Measurements from ENCODE around the gene CIART. TPM values are rescaled to one million over a fixed set of nuclear protein-coding genes. Genes with fewer than 3 reads are reported as not detected.

Gene CIART
- total RNA-seq, 2 experiments from 2014 or later, result 3.6 to 5.1 TPM

DNA sequence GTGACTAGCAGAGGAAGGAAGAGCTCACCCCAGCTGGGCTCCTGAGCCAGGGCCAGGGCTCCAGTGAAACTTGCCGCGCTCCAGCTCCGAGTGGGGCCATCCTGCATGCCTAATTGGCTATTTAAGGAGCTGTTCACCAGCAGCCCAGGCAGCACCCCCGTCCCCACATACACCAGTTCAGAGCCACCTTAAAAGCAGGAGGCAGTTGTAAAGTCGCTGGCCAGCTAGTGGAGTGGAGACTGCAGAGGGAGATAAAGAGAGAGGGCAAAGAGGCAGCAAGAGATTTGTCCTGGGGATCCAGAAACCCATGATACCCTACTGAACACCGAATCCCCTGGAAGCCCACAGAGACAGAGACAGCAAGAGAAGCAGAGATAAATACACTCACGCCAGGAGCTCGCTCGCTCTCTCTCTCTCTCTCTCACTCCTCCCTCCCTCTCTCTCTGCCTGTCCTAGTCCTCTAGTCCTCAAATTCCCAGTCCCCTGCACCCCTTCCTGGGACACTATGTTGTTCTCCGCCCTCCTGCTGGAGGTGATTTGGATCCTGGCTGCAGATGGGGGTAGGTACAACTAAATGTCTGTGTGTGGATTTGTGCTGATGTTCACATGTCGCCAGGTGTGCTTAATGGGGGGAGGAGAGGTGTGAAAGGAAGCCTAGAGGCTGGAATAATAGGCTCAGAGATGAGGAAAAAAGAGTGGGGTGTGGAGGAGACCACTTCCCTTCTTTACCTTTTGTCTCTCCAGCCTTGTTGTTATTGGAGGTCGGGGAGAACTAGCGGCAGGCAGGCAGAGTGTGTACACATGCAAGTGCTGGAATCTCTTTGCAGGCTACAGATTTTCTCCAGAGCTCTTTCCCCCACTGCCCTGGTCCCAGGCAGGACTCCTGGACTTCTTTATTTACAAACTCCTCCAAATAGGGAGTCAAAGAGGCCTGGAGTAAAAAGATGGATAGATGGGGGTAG, 24.4 kb upstream of the CIART start, which contains the start of gene CA14:
TSS of gene CA14 (plus strand) at position 151 of the 962 bp plus-strand sequence. CDS start at position 506, 355 bp downstream.
- no peak for TF ChIP-seq CTCF (IDR thresholded peaks at IDR 0.05)
- DNase-seq (no peak), ATAC-seq (no peak)
- no peaks in the 10 kb centered on the region for H3K9me3 Mint-ChIP-seq
- no peaks in the 10 kb centered on the region for H3K36me3 Mint-ChIP-seq (ENCODE audit: low read depth)
- H3K4me3 Mint-ChIP-seq, result no peak within 1 kb of the TSS
- ChIA-PET POLR2A (interaction anchor here (0.9 to 1.8 kb wide), 4 partner anchors 11 to 19 kb away, joined by 3 to 6 read pairs (median 4); partner anchors contain the start of genes APH1A and C1orf54), CTCF (interaction anchor here (0.9 to 3.0 kb wide), 4 partner anchors 14 to 303 kb away, joined by 3 to 37 read pairs (median 4); no protein-coding TSS in a partner anchor)
- H3K27me3 Mint-ChIP-seq, result peaks cover 30% of the 10 kb centered on the region
- peaks cover 13% of the 10 kb centered on the region for H3K4me1 Mint-ChIP-seq (ENCODE audit: low read depth)
- intact Hi-C loops (cut with micrococcal nuclease), result no loop called here
- H3K27ac Mint-ChIP-seq, result no peak within 1 kb of the TSS

GRCh38 chr1:150259217-150259616, 23.1 kb upstream of the CIART start:
- POLR2A ChIA-PET, result interaction anchor here (1.0 to 1.8 kb wide), 3 partner anchors 10 to 20 kb away, joined by 3 to 6 read pairs (median 5); partner anchors contain the start of gene APH1A
- Mint-ChIP-seq H3K27me3 (peaks cover 30% of the 10 kb centered on the region), H3K36me3 (ENCODE audit: low read depth) (no peaks in the 10 kb centered on the region), H3K27ac (no peak overlapping the region), H3K4me1 (ENCODE audit: low read depth) (peaks cover 13% of the 10 kb centered on the region), H3K9me3 (no peaks in the 10 kb centered on the region), H3K4me3 (no peak overlapping the region)
- CTCF ChIA-PET, result interaction anchor here (1.1 to 1.7 kb wide), 2 partner anchors 13 to 19 kb away, joined by 3 to 4 read pairs; no protein-coding TSS in a partner anchor
- no peak for TF ChIP-seq CTCF (IDR thresholded peaks at IDR 0.05)
- intact Hi-C loops (cut with micrococcal nuclease), result no loop called here
- DNase-seq (no peak), ATAC-seq (no peak)

DNA sequence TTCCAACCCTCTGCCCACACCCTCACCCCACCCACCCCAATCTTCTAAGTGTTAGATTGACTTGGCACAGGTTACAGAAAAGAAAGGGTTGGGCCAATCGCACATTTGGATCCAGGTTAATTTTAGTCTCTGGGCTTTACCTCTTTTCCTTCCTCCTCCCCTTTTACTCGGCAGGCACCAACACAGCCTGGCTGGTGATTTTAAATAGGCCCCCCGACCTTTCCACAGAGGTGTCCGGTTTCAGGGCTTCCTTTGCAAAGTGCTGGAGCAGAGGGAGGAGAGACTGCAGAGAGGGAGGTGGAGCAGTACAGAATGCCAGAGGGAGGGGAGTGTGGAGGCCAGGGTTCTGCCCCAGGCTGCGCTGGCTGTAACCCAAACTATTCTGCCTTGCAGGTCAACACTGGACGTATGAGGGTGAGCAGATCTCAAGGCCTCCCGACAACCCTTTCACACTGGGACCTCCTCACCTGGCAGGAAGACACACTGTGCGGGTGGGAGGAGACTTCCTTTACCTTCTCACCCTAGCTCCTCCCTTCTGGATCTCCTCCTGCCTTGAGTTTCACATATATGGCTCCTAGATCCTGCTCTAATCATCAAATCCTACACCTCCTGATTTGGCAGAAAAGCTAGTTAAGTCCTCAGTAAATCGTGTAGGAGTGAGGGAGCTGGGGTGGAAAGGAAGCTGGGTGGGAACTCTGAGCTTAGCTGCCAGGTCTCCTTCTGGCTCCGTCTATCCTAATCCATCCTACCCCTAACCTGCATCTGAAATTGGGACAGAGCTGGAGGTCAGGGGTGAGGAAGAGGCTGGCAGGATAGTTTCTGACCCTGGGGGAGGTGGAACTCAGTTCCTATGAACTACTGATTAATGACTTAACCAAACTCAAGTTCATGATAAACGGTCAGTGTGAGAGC, 22.3 kb upstream of the CIART start:
- no peak for TF ChIP-seq CTCF (IDR thresholded peaks at IDR 0.05)
- ChIA-PET CTCF (interaction anchor here (0.8 to 1.7 kb wide), 3 partner anchors 19 to 35 kb away, joined by 3 to 8 read pairs (median 3); no protein-coding TSS in a partner anchor), POLR2A (interaction anchor here (1.0 to 1.3 kb wide), 2 partner anchors 9 to 11 kb away, joined by 3 read pairs; partner anchors contain the start of gene APH1A)
- no peaks in the 10 kb centered on the region for H3K36me3 Mint-ChIP-seq (ENCODE audit: low read depth)
- no peak overlapping the region for H3K4me3 Mint-ChIP-seq
- DNase-seq (no peak), ATAC-seq (no peak)
- H3K27me3 Mint-ChIP-seq, result peaks cover 30% of the 10 kb centered on the region
- no peaks in the 10 kb centered on the region for H3K9me3 Mint-ChIP-seq
- no peak overlapping the region for H3K27ac Mint-ChIP-seq
- intact Hi-C loops (cut with micrococcal nuclease), result no loop called here
- peaks cover 13% of the 10 kb centered on the region for H3K4me1 Mint-ChIP-seq (ENCODE audit: low read depth)

DNA sequence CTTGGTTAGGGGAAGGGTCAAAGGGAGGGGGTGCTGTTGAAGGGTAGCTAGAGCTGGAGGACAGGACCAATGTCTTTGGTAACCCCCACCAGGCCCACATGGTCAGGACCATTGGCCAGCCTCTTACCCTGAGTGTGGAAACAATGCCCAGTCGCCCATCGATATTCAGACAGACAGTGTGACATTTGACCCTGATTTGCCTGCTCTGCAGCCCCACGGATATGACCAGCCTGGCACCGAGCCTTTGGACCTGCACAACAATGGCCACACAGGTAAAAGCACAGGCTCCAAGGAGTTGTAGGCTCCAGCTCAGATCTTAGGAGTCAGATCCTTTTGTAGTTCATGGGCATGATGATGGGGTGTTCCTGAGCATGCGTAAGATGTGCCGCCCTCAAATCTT, 21.0 kb upstream of the CIART start:
- H3K4me3 Mint-ChIP-seq, result no peak overlapping the region
- H3K36me3 Mint-ChIP-seq (ENCODE audit: low read depth), result peaks cover 8% of the 10 kb centered on the region
- H3K9me3 Mint-ChIP-seq, result no peaks in the 10 kb centered on the region
- intact Hi-C loops (cut with micrococcal nuclease), result no loop called here
- H3K27me3 Mint-ChIP-seq, result peaks cover 21% of the 10 kb centered on the region
- peaks cover 3% of the 10 kb centered on the region for H3K4me1 Mint-ChIP-seq (ENCODE audit: low read depth)
- DNase-seq (no peak), ATAC-seq (no peak)
- TF ChIP-seq CTCF (IDR thresholded peaks at IDR 0.05), result no peak
- CTCF ChIA-PET, result interaction anchor here (0.8 to 1.7 kb wide), 3 partner anchors 8 to 20 kb away, joined by 3 to 8 read pairs (median 3); no protein-coding TSS in a partner anchor
- POLR2A ChIA-PET, result interaction anchor here (1.3 kb wide), 2 partner anchors 25 to 26 kb away, joined by 3 to 4 read pairs; partner anchors contain the start of gene ANP32E
- H3K27ac Mint-ChIP-seq, result no peak overlapping the region

Measured in activated CD8-positive, alpha-beta T cell treated with anti-CD3 and anti-CD28 coated beads for 36 hours (primary cell).